Right renal cortex interstitium (tissue), 3 donors: ENCODE results near the gene RAB20. TPM values are rescaled to one million over a fixed set of nuclear protein-coding genes. Genes with fewer than 3 reads are reported as not detected.
"Not testable (repeated sequence)": the region's sequence is repeated elsewhere in the genome, so short reads cannot be mapped to it uniquely, and the experiment has no call there.

ENCODE experiments used
- DNase-seq, 3 donors: peaks; one replicate each; pipeline ENCODE4 v3.0.0-alpha.2; 2013; ENCODE audit warnings: low read depth in 3 of 3, low spot score in 2 of 3
- polyA plus RNA-seq, 3 donors: library from polyadenylated mRNA; unstranded; fragments of 120-200 nt; gene quantifications; one replicate each; pipeline ENCODE4 v1.2.1, GENCODE V29; 2013; ENCODE audit not compliant: insufficient read length in 3 of 3

The RAB20 gene
- polyA plus RNA-seq, 3 donors, result 7.0 to 8.3 (median 7.0) TPM

DNA sequence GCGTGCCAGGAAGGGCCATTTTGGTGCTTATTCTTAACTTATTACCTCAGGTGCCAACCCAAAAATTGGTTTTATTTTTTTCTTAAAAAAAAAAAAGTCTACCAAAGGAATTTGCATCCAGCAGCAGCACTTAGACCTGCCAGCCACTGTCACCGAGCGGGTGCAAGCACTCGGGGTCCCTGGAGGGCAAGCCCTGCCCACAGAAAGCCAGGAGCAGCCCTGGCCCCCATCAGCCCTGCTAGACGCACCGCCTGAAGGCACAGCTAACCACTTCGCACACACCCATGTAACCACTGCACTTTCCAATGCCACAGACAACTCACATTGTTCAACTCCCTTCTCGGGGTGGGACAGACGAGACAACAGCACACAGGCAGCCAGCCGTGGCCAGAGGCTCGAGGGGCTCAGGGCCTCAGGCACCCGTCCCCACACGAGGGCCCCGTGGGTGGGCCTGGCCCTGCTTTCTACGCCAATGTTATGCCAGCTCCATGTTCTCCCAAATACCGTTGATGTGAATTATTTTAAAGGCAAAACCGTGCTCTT lies 49.3 kb downstream of the RAB20 start:
- no peak for DNase-seq

DNA sequence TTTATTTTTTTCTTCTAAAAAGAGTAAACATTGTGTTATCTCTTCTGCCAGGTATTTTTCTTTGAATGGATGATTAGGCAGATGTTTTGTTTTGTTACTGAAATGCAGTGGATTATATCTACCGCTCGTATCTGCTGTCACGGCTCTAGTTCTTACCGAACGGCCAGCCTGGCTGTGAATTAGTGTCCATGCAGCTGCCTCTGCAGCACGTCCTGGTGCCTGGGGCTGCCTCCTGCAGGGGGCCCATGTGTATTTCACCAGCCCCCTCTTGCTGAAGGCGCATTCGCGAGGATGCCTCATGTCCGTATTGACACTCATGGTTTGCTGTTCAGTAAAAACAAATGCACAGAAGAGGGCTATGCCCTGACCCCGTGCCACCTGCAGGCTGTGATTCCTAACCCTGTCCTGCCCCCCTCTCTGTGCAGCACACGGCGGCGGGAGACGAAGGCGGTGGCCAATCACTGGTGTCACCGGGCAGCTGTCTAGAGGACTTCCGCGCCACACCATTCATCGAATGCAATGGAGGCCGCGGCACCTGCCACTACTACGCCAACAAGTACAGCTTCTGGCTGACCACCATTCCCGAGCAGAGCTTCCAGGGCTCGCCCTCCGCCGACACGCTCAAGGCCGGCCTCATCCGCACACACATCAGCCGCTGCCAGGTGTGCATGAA lies 49.9 kb downstream of the RAB20 start:
- DNase-seq, result no peak

- no peak for DNase-seq
Measured at GRCh38 chr13:110509971-110510786, 51.3 kb downstream of the RAB20 start.

GRCh38 chr13:110509478-110509926 lies 52.0 kb downstream of the RAB20 start:
- no peak for DNase-seq

- DNase-seq, result no peak
Measured at GRCh38 chr13:110507678-110508381, 53.7 kb downstream of the RAB20 start.

GRCh38 chr13:110506859-110507566 lies 54.5 kb downstream of the RAB20 start:
- DNase-seq, result no peak

DNA sequence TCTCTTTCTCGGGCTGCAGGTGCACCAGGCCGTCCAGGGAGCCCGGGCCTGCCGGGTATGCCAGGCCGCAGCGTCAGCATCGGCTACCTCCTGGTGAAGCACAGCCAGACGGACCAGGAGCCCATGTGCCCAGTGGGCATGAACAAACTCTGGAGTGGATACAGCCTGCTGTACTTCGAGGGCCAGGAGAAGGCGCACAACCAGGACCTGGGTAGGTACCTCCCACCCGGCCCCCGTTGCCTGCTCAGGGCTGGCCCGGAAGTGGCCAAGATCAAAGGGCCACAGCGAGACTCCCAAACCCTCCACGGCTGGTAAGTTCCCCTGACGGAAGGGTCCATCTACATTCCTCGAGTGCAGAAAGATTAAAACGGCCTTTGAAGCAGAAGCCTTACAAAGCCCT lies 55.1 kb downstream of the RAB20 start:
- no peak for DNase-seq

GRCh38 chr13:110505594-110505993 lies 55.9 kb downstream of the RAB20 start:
- no peak for DNase-seq

DNA sequence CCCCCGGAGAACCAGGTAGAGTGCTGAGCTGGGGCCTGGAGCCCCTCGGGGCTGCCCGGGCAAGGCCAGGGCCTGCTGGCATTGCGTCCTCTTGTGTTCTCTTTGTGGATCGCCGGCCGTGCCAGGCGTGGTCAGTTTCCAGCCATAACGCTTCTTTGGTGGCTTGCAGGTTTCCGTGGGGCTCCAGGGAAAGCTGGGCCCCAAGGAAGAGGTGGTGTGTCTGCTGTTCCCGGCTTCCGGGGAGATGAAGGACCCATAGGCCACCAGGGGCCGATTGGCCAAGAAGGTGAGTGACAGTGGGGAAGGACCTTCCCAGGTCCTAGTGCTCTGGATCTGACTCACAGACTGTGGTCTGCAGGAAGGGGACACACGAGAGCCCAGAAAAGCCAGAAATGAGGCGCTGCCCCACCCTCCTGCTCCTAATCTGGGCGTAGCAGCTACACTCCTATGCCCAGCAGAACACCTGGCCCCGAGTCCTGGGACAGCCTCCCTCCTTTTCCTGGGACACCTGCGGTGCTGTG lies 57.5 kb downstream of the RAB20 start:
- no peak for DNase-seq

GRCh38 chr13:110503037-110503901 lies 58.3 kb downstream of the RAB20 start:
- no peak for DNase-seq

- no peak for DNase-seq
Measured at GRCh38 chr13:110501188-110501587, 60.3 kb downstream of the RAB20 start.

- no peak for DNase-seq
Measured at GRCh38 chr13:110500341-110500740, 61.2 kb downstream of the RAB20 start.

DNA sequence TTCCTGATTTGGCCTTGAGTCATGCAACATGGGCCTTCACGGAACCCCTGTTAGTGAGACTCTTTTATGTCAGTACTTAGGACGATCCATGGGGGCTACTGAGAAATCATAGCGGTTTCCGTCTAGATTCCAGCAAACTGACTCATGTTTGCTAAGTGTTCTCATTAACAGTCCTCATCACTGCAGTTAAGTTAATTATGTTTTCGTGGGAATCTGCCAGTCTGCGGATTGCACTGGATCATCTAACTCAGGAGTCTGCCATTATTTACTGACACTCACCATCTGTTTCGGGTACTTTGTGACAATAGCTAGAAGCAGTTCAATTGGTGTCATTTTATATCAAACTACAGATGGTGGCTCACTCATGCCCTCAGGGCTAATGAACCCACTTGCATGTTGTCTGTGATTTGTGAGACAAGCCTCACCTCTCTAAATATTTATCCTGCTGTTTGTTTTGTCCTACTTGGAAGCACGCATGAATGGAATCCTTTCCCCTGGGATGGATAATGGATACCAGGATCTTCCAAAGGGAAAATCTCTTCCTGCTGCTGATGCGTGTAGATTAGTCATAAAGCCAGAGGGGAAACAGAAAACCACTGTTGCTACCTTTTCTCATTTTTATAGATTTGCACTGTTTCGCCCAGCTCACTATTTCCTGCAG lies 61.8 kb downstream of the RAB20 start:
- DNase-seq, result no peak

DNA sequence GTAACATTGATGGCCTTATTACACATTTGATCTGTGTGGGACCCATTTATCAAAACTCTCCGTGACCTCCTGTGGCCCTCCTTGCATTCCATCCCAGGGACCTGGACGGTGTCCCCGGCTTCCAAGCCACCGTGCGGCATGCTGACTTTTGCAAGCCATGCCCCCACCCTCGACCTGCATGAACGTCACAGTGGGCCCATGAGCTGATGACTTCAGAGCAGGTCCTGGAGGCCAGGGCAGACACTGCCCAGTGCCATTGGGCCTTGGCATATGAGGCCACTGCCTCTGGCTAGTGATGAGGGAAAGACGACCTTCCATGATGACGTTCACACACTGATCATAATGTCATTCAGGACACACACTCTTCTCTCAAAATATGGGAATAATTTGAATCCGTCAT lies 62.8 kb downstream of the RAB20 start:
- no peak for DNase-seq

DNA sequence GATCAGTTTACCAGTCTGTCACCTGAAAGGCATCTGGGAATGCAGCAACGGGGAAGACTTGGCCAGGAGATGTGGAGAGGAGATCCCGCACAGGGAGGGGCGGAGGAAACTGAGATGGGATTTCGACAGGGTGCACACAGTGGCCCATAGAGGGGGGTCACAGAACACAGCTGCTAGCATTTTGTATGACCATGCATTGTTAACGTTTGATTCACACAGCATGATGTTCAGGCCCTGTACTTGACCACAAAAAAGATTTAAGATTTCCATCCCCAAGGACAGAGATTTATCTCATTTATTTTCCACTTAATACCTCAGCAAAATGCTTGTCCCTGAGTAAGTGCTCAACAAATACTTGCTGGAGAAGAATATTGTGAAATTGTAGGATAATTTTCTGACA lies 63.2 kb downstream of the RAB20 start:
- DNase-seq, result no peak

DNA sequence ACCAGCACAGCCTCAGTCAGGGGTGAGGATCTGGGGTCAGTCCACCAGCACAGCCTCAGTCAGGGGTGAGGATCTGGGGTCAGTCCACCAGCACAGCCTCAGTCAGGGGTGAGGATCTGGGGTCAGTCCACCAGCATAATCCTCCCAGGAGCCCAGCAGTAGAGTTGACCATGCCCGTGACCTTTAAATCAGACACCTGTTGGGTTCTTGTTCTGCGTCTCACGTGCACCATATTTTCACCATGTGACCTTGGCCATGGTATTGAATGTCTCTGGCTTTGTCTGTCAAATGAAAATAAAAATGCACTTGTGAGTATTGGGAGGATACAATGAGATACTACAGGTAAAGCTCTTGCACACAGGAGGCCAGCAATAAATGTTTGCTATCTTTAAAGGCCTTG lies 63.6 kb downstream of the RAB20 start:
- not testable (repeated sequence) for DNase-seq

GRCh38 chr13:110497003-110497402 lies 64.5 kb downstream of the RAB20 start:
- DNase-seq, result no peak

DNA sequence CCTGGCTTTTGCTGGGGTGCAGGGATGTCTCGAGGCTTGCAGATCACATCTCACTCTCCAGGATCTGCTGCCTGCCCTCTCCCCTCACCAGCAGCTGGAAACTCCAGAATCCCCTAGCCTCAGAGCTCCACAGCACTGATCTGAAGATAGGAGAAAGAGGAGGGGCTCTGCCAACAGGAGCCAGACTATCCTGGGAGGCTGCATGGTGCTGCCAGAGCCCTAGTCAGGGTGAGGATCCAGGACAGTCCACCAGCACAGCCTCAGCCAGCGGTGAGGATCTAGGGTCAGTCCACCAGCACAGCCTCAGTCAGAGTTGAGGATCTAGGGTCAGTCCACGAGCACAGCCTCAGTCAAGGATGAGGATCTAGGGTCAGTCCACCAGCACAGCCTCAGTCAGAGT lies 65.2 kb downstream of the RAB20 start:
- no peak for DNase-seq

DNA sequence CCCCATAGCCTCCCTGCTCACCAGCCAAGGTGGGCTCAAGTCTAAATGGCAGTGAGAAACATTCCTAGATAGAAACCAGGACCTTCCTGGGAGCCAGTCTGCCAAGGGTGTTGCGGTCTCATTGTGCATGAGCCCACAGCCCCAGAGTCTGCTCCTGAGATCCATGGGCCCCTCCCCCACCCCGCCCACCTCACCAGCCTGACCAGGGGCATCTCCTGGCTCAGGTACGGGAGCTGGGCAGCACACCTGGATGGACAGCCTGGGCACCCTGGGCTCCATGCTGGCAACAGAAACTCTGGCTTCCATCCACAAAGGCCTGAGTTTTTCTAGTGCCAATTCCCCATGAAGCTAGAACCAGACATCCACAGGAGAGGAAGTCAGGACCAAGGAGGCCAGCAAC lies 65.6 kb downstream of the RAB20 start:
- no peak for DNase-seq
